AG10803 (cell line): ENCODE data around the gene NSMCE1.
"Not testable (repeated sequence)": the region's sequence is repeated elsewhere in the genome, so short reads cannot be mapped to it uniquely, and the experiment has no call there.

Experiments used
- DNase-seq: peaks from one replicate; pipeline ENCODE4 v3.0.0; 2010; ENCODE audit warnings: low read depth
- H3K4me3 ChIP-seq: 2 replicates; pipeline ENCODE4 v1.5.1; 2011; ENCODE audit warnings: mild to moderate bottlenecking, low read length, control low read depth
- TF ChIP-seq, protein P1 (sequence below): conservative IDR thresholded peaks from 2 replicates; pipeline ENCODE4 v1.5.1; 2011; ENCODE audit warnings: mild to moderate bottlenecking, low read length, control low read depth, inconsistent platforms

Gene NSMCE1

DNA sequence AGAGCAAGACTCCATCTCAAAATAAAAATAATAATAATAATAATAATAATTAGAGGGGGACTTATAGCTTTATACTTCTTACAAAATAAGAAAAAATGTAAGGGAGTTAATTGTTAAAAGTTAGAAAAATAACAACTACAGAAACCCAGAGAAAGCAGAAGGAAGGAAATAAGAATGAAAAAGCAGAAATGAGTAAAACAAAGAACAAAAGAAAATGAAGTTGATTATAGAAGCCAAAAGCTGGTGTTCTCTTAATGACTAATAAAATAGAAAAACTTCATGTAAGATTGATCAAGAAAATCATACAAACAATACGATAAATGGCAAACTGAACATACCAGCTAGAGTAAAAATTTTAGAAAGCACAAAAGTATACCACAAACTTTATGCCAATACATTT lies 6.8 kb upstream of the NSMCE1 start:
- H3K4me3 ChIP-seq: no peak overlapping the region
- DNase-seq: no peak
- TF ChIP-seq, protein P1, sequence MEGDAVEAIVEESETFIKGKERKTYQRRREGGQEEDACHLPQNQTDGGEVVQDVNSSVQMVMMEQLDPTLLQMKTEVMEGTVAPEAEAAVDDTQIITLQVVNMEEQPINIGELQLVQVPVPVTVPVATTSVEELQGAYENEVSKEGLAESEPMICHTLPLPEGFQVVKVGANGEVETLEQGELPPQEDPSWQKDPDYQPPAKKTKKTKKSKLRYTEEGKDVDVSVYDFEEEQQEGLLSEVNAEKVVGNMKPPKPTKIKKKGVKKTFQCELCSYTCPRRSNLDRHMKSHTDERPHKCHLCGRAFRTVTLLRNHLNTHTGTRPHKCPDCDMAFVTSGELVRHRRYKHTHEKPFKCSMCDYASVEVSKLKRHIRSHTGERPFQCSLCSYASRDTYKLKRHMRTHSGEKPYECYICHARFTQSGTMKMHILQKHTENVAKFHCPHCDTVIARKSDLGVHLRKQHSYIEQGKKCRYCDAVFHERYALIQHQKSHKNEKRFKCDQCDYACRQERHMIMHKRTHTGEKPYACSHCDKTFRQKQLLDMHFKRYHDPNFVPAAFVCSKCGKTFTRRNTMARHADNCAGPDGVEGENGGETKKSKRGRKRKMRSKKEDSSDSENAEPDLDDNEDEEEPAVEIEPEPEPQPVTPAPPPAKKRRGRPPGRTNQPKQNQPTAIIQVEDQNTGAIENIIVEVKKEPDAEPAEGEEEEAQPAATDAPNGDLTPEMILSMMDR: no peak

DNA sequence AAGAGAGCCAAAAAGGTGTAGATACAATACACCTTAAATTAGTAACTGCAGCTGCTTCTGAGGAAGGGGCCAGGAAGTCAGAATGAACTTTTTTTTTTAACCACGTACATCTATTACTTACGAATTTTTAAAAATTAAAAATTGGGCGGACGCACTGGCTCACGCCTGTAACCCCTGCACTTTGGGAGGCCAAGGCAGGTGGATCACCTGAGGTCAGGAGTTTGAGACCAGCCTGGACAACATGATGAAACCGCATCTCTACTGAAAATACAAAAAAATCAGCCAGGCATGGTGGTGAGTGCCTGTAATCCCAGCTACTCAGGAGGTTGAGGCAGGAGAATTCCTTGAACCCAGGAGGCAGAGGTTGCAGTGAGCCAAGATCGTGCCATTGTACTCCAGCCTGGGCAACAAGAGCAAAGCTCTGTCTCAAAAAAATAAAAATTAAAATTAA lies 5.9 kb upstream of the NSMCE1 start:
- DNase-seq, H3K4me3 ChIP-seq: not testable (repeated sequence)

DNA sequence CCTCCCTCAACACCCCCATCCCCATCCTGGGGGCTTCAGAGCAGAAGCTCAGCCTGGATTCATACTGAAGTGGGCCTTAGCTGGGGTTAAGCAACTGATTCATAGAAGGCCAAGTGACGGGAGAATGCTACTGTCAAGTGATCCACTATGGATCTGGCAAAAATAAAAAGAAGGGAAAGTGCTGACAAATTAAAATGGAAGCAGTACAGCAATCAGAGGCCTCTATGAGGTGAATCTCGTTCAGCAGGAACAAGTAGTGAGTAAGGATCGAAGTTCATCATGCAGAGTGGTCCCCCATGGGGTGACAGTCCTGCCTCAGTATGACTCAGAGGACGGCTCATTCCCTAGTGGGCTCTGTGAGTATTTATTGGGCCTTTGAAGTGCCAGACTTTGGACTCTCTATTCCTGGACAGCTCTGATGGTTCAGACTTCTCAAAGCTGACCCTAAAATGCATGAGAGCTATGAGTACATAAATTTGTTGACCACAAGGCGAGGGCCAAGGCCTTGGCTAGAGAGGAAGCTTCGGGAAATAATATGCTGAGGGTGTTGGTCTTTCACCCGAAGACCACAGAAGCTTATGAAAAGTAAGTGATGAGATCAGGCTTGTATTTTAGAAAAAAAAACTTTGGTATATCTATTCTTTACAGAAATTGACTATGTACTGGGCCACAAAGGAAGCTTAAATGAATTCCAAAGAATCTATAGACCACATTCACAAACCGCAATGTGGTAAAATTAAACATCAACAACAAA lies 5.3 kb upstream of the NSMCE1 start:
- TF ChIP-seq, protein P1: no peak
- DNase-seq: no peak
- H3K4me3 ChIP-seq: no peak overlapping the region

DNA sequence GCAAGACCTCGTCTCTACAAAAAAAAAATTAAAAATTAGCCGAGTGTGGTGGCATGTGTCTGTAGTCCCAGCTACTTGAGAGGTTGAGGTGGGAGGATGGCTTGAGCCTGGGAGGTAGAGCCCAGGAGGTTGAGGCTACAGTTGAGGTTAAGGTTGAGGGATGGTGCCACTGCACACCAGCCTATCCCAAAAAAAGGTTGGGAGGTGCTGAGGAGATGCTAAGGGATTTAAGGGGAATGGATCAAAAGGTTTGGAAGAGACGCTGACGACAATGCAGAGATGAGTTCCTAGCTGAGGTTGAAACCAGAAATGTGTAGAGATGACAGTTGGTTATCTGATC lies 4.7 kb upstream of the NSMCE1 start:
- no peak for DNase-seq
- H3K4me3 ChIP-seq: no peak overlapping the region
- TF ChIP-seq, protein P1: no peak

DNA sequence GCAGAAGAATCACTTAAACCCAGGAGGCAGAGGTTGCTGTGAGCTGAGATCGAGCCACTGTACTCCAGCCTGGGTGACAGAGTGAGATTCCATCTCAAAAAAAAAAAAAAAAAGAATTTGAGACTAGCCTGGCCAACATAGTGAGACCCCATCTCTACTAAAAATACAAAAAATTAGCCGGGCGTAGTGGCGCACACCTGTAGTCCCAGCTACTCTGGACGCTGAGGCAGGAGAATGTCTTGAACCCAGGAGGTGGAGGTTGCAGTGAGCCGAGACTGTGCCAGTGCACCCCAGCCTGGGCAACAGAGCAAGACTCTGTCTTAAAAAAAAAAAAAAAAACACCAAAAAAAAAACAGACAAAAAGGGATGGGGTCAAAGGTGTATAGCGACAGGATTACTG lies 4.1 kb upstream of the NSMCE1 start:
- H3K4me3 ChIP-seq, DNase-seq: not testable (repeated sequence)

DNA sequence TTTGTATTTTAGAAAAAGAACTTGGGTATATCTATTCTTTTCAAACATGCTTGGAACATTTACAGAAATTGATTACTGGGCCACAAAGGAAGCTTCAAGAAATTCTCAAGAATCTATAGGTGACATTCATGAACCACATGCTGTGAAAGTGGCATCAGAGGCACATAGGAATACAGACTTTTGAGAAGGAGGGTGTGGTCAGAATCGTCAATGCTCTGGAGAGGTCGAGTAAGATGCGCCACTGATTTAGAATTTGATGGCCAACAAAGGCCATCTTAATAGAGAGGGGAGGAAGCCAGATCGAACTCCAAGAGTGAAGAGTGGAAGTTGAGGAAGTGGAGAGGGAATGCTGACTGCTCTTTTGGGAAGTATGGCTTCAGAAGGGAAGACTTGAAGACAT lies 3.5 kb upstream of the NSMCE1 start:
- TF ChIP-seq, protein P1: no peak
- no peak overlapping the region for H3K4me3 ChIP-seq
- DNase-seq: no peak

DNA sequence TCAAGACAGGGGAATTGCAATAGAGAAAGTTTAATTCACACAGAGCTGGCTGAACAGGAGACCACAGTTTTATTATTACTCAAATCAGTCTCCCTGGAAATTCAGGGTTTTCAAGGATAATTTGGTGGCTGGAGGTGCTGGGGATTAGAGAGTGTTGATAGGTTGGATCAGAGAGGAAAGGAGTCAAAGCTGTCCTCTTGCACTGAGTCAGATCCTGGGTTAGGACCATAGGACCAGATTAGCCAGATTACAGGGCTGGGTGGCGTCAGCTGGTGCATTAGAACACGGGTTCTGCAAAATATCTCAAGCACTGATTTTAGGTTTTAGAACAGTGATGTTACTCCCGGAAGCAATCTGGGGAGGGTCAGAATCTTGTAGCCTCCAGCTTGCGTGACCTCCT lies 1.8 kb upstream of the NSMCE1 start:
- TF ChIP-seq, protein P1: no peak
- no peak for DNase-seq
- H3K4me3 ChIP-seq: no peak overlapping the region

DNA sequence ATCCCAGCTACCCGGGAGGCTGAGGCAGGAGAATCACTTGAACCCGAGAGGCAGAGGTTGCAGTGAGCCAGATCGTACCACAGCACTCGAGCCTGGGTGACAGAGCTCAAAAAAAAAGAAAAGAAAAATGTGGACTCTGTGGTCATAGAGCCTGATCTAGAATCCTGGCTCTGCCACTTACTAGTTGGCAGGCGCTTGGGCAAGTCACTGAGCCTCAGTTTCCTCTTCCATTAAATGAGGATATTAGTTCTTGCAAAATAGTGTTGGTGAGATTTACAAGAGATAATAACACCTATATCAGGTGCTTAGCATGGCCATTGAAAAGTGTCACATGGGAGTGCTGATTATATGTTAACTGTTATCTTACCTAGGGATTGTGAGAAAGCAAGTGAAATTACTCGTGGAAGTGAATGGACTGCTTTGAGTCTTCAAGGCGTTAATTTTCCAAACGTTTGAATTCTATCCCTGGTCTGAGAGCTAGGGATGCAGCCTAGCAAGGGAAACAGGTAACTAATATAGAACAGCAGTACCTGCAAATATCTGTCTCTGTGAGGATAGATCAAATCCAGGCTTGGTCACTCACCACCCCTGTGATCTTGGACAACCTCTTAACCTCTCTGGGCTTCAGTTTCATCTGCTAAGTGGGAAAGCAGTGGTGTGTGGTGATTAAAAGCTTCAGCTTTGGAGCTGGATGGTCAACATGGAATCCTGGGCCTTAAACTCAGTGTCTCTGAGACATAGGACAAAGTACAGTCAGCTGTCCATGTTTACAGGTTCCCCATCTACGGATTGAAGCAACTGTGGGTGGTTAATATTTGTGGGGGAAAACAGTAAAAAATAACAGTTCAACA lies 953 bp upstream of the NSMCE1 start:
- DNase-seq: no peak
- H3K4me3 ChIP-seq: peak overlapping the region; percentile 94
- TF ChIP-seq, protein P1: no peak
